Activated B cell treated with CpG ODN at 0.5 μM for 24 hours (primary cell): Measurements from ENCODE around the gene MESP1. TPM values are rescaled to one million over a fixed set of nuclear protein-coding genes. Genes with fewer than 3 reads are reported as not detected.
A peak's percentile ranks its signal among the peaks of the same experiment; 100 is the strongest.

Experiments
- ATAC-seq: fragments of 200-7000 bp; cut with Tn5 transposase; one replicate; pipeline ENCODE4 v1.10.0; 2021; ENCODE audit warnings: low read depth, mild to moderate bottlenecking, moderate library complexity
- CTCF ChIA-PET: fragments of 350-600 bp; sonication (Branson Sonifier 250); formaldehyde crosslinking; loops from one replicate; lab custom pipeline; 2021; ENCODE audit warnings: antibody characterized with exemption; lab: Charles Lee
- POLR2A ChIA-PET: fragments of 350-600 bp; sonication (Branson Sonifier 250); formaldehyde crosslinking; loops from one replicate; lab custom pipeline; 2021; ENCODE audit warnings: antibody characterized with exemption; lab: Charles Lee
- DNase-seq: peaks from one replicate; pipeline ENCODE4 v3.0.0; 2022
- H3K27ac Mint-ChIP-seq: one replicate; pipeline ENCODE4 v1.8.0; 2020; ENCODE audit warnings: mixed read lengths
- H3K27me3 Mint-ChIP-seq: one replicate; pipeline ENCODE4 v1.8.0; 2021; ENCODE audit warnings: mixed read lengths
- H3K36me3 Mint-ChIP-seq: one replicate; pipeline ENCODE4 v1.8.0; 2021; ENCODE audit warnings: low read depth, mixed read lengths
- H3K4me1 Mint-ChIP-seq: one replicate; pipeline ENCODE4 v1.8.0; 2021; ENCODE audit warnings: mixed read lengths
- H3K4me3 Mint-ChIP-seq: one replicate; pipeline ENCODE4 v1.8.0; 2020; ENCODE audit warnings: mild to moderate bottlenecking, mixed read lengths
- H3K9me3 Mint-ChIP-seq: one replicate; pipeline ENCODE4 v1.8.0; 2020; ENCODE audit warnings: mixed read lengths
- CTCF ChIP-seq: fragments of 200-600 bp; IDR thresholded peaks from one replicate; pipeline ENCODE4 v1.8.0; 2022; ENCODE audit warnings: antibody characterized with exemption, mild to moderate bottlenecking
- intact Hi-C: fragments of 100-400 bp; cut with micrococcal nuclease; formaldehyde crosslinking; loops from one replicate; pipeline ENCODE4 v1.15.1; 2024
- total RNA-seq: library from RNA; stranded (reverse); gene quantifications from 2 replicates; pipeline ENCODE4 v1.2.3, GENCODE V29; 2022

The MESP1 gene
- total RNA-seq, 1 donor from 2014 or later: 0.24 TPM

- no peak for TF ChIP-seq CTCF
- Mint-ChIP-seq H3K4me3 (peak overlapping the region; percentile 16), H3K4me1 (peaks cover 8% of the 10 kb centered on the region), H3K9me3 (no peaks in the 10 kb centered on the region), H3K27me3 (no peaks in the 10 kb centered on the region), H3K27ac (no peak overlapping the region), H3K36me3 (no peaks in the 10 kb centered on the region)
- intact Hi-C loops: loop anchor here (2.0 kb wide), 1 partner anchor 39 kb away; the partner anchor contains the start of gene ANPEP
- DNase-seq: no peak
- POLR2A ChIA-PET: no interaction called here
- ATAC-seq: no peak
- CTCF ChIA-PET: no interaction called here
Observed at GRCh38 chr15:89775815-89776214, 24.8 kb upstream of the MESP1 start.

- H3K4me1 Mint-ChIP-seq: peaks cover 2% of the 10 kb centered on the region
- H3K9me3 Mint-ChIP-seq: no peaks in the 10 kb centered on the region
- ChIA-PET CTCF (interaction anchor here (1.1 to 2.6 kb wide), 2 partner anchors 13 to 100 kb away, joined by 4 to 9 read pairs; no protein-coding TSS in a partner anchor), POLR2A (no interaction called here)
- H3K36me3 Mint-ChIP-seq: no peaks in the 10 kb centered on the region
- H3K27me3 Mint-ChIP-seq: no peaks in the 10 kb centered on the region
- no peak for TF ChIP-seq CTCF
- no peak overlapping the region for H3K4me3 Mint-ChIP-seq
- intact Hi-C loops: no loop called here
- H3K27ac Mint-ChIP-seq: no peak overlapping the region
- DNase-seq (no peak), ATAC-seq (no peak)
Observed at GRCh38 chr15:89774492-89774891, 23.4 kb upstream of the MESP1 start.

DNA sequence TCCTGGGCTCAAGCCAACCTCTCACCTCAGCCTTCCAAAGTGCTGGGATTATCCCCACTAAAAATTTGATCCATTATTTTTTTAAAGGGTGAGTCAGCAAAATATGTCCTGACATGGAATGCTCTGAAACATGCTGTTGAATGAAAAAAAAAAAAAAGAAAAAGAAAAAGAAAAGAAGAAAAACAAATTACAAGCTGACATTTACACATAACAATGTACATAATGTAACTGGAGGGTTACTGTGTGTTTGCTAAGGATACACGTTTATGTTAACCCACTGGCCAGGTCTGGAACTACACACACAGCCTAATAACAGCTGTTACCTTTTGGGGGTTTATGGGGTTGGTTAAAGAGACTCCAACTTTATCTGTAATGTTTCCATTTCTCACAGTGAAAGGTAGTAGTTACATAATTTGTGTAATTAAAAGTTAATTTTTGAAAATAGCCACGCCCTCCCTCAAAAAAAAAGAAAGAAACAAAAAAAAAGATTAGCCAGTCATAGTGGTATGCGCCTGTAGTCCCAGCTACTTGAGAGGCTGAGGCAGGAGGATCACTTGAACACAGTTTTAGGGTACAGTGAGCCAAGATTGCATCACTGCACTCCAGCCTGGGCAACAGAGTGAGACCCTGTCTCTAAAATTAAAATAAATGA is 22.0 kb upstream of the MESP1 start:
- ChIA-PET POLR2A (interaction anchor here (0.6 to 0.7 kb wide), 2 partner anchors 121 to 329 kb away, joined by 3 to 6 read pairs; partner anchors contain the start of genes AP3S2 and IDH2), CTCF (interaction anchor here (2.6 kb wide), 1 partner anchor 12 kb away, joined by 9 read pairs; no protein-coding TSS in a partner anchor)
- H3K27me3 Mint-ChIP-seq: no peaks in the 10 kb centered on the region

DNA sequence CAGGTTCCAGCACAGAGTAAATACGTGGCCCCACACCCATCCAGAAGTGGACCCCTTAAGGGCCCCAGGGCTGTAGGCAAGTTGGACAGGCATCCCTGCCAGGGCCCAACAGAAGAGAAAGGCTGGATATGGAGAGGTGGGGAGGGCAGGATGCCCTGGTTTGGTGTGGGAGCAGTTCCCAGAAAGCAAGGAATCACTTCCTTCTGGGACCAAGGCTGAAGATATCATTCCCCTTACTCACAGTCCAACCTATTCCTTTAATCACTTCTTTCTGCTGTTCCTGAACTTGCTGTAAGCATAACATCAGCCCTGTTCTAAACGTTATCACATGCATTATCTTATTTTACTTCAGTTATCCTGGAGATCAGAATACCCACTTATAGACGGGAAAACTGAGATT is 19.0 kb upstream of the MESP1 start:
- H3K4me3 Mint-ChIP-seq: no peak overlapping the region
- intact Hi-C loops: no loop called here
- POLR2A ChIA-PET: no interaction called here
- no peak for ATAC-seq
- no peaks in the 10 kb centered on the region for H3K9me3 Mint-ChIP-seq
- no peak for DNase-seq
- H3K4me1 Mint-ChIP-seq: no peaks in the 10 kb centered on the region
- TF ChIP-seq CTCF: no peak
- no peaks in the 10 kb centered on the region for H3K36me3 Mint-ChIP-seq
- H3K27ac Mint-ChIP-seq: no peak overlapping the region
- CTCF ChIA-PET: interaction anchor here (1.0 kb wide), 1 partner anchor 9 kb away, joined by 5 read pairs; no protein-coding TSS in a partner anchor
- H3K27me3 Mint-ChIP-seq: no peaks in the 10 kb centered on the region

More for the DNA sequence above, 22.0 kb upstream of the MESP1 start:
- no peak overlapping the region for H3K4me3 Mint-ChIP-seq
- no peaks in the 10 kb centered on the region for H3K9me3 Mint-ChIP-seq
- H3K27ac Mint-ChIP-seq: no peak overlapping the region
- intact Hi-C loops: no loop called here
- DNase-seq (no peak), ATAC-seq (no peak)
- H3K4me1 Mint-ChIP-seq: peaks cover 2% of the 10 kb centered on the region
- H3K36me3 Mint-ChIP-seq: no peaks in the 10 kb centered on the region
- no peak for TF ChIP-seq CTCF

- TF ChIP-seq CTCF: no peak
- ChIA-PET POLR2A (interaction anchor here (0.7 kb wide), 1 partner anchor 442 kb away, joined by 3 read pairs; no protein-coding TSS in a partner anchor), CTCF (no interaction called here)
- Mint-ChIP-seq H3K27me3 (no peaks in the 10 kb centered on the region), H3K27ac (no peak overlapping the region), H3K36me3 (no peaks in the 10 kb centered on the region), H3K4me1 (no peaks in the 10 kb centered on the region), H3K9me3 (no peaks in the 10 kb centered on the region), H3K4me3 (no peak overlapping the region)
- intact Hi-C loops: no loop called here
- no peak for DNase-seq
- ATAC-seq: no peak
Observed at GRCh38 chr15:89769366-89769765, 18.3 kb upstream of the MESP1 start.
